Body of pancreas (tissue), 4 donors: Measurements from ENCODE around the gene STK39. TPM values are rescaled to one million over a fixed set of nuclear protein-coding genes. Genes with fewer than 3 reads are reported as not detected.
"Not testable (repeated sequence)": the region's sequence is repeated elsewhere in the genome, so short reads cannot be mapped to it uniquely, and the experiment has no call there.

Experiments used
- ATAC-seq: fragments of 150-250 bp; one replicate; pipeline ENCODE4 v1.9.1; 2016
- DNase-seq, 4 donors: peaks; one replicate each; pipeline ENCODE4 v3.0.0-alpha.2; 2019
- H3K27ac ChIP-seq, 4 donors: fragments of 200-600 bp; sonication (generic); 1 replicate in 3 of 4; 2 replicates in 1 of 4; pipeline versions ENCODE4 v1.5.1 to v1.6.1; 2016 to 2019; ENCODE audit warnings: mild to moderate bottlenecking in 1 of 4, mixed read lengths in 1 of 4, moderate library complexity in 1 of 4
- H3K27me3 ChIP-seq, 2 donors: fragments of 200-600 bp; sonication (generic); one replicate each; pipeline ENCODE4 v1.6.0; 2016; ENCODE audit warnings: mild to moderate bottlenecking in 1 of 2
- H3K36me3 ChIP-seq, 2 donors: fragments of 200-600 bp; sonication (generic); replicated peaks in 1 of 2; 2 replicates each; pipeline ENCODE4 v1.5.1; 2016; ENCODE audit warnings: low read depth in 2 of 2; ENCODE audit not compliant: insufficient read depth in 1 of 2
- H3K4me1 ChIP-seq: fragments of 200-600 bp; sonication (generic); one replicate; pipeline ENCODE4 v1.6.0; 2016
- H3K4me3 ChIP-seq, 2 donors: fragments of 200-600 bp; sonication (generic); 1 replicate in 1 of 2; 2 replicates in 1 of 2; pipeline ENCODE4 v1.5.1; 2016 to 2019
- H3K9me3 ChIP-seq, 3 donors: fragments of 200-600 bp; sonication (generic); 1 replicate in 2 of 3; 2 replicates in 1 of 3; pipeline ENCODE4 v1.5.1; 2016
- CTCF ChIP-seq, 7 experiments: fragments of 450-650 bp in 4 of 7; fragments of 200-600 bp in 3 of 7; sonication (generic) in 3 of 7; IDR thresholded peaks; one replicate each; pipeline ENCODE4 v1.5.1; 2016 to 2019; ENCODE audit warnings: antibody characterized with exemption in 7 of 7
- POLR2A ChIP-seq, 3 donors: fragments of 450-650 bp; IDR thresholded peaks; one replicate each; pipeline ENCODE4 v1.6.1; 2016; ENCODE audit warnings: antibody characterized with exemption in 3 of 3, mild to moderate bottlenecking in 2 of 3
- WGBS, 2 donors: methylation state at CpG; one replicate each; pipeline ENCODE4 v1.1.5; 2017; 5-methylcytosine and 5-hydroxymethylcytosine counted together
- intact Hi-C: fragments of 100-400 bp; cut with DNase I; formaldehyde crosslinking; loops from one replicate; pipeline ENCODE4 v1.15.1; 2023
- total RNA-seq, 2 donors: library from RNA; depleted of rRNA; stranded (reverse); fragments of >200 nt; gene quantifications; one replicate each; pipeline ENCODE4 v1.1.0, GENCODE V29; 2016

Gene STK39
- total RNA-seq, 2 donors from 2014 or later: 12.9 to 15.8 TPM

DNA sequence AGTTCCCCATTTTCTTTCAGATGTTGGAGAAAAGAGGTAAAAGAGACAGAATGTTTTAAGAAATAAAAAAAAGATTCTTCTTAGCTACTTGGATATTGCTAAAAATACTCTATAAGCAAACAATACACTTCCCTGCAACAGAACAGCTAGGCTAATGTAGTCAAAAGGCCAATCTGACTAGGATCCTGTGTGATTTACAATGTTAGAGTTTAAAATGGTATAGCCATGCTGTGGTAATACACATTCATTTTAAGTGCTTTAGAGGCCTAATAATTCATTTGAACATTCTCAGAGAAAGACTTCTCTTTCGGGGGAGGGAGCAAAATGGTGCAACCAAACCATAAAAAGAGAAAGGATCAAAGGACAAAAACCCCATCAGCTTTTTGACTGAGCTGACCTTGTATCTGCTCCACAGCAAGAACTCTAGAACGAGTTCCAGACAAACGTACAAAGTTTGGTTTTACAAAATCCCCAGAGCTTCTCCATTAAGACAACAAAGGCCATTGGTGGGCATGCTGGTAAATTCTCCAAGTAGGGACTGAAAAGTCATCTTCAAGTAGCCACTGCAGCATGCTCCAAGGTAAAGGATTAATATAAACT, 200.2 kb downstream of the STK39 start:
- WGBS, 2 donors: 83 to 91% methylated on average over 3 of the region's 3 CpGs
- ATAC-seq: no peak
- DNase-seq: no peak
- TF ChIP-seq CTCF (IDR thresholded peaks at IDR 0.05) (no peak), POLR2A (IDR thresholded peaks at IDR 0.05) (no peak)
- intact Hi-C loops: no loop called here
- Histone ChIP-seq H3K27ac (no peak overlapping the region), H3K36me3 (no peaks in the 10 kb centered on the region), H3K4me3 (no peak overlapping the region), H3K9me3 (no peaks in the 10 kb centered on the region), H3K27me3 (no peaks in the 10 kb centered on the region), H3K4me1 (peaks cover 7% of the 10 kb centered on the region)

- no peak for ATAC-seq
- no peak overlapping the region for H3K27ac ChIP-seq
- no peak for DNase-seq
- no peaks in the 10 kb centered on the region for H3K4me1 ChIP-seq
- TF ChIP-seq CTCF (IDR thresholded peaks at IDR 0.05) (no peak), POLR2A (IDR thresholded peaks at IDR 0.05) (no peak)
- H3K4me3 ChIP-seq: no peak overlapping the region
- intact Hi-C loops: no loop called here
- H3K36me3 ChIP-seq: no peaks in the 10 kb centered on the region
- H3K9me3 ChIP-seq: no peaks in the 10 kb centered on the region
- WGBS, 2 donors: 79 to 100% methylated on average over 1 of the region's 1 CpG
- no peaks in the 10 kb centered on the region for H3K27me3 ChIP-seq
Measured at GRCh38 chr2:168044579-168044978, 202.8 kb downstream of the STK39 start.

GRCh38 chr2:168044176-168044575, 203.2 kb downstream of the STK39 start:
- ATAC-seq: no peak
- H3K36me3 ChIP-seq: no peaks in the 10 kb centered on the region
- TF ChIP-seq POLR2A (IDR thresholded peaks at IDR 0.05): no peak
- TF ChIP-seq CTCF (IDR thresholded peaks at IDR 0.05): no peak
- H3K4me3 ChIP-seq: no peak overlapping the region
- DNase-seq: no peak
- no peak overlapping the region for H3K27ac ChIP-seq
- WGBS, 2 donors: 54 to 57% methylated on average over 2 of the region's 2 CpGs
- H3K9me3 ChIP-seq: no peaks in the 10 kb centered on the region
- intact Hi-C loops: no loop called here
- H3K4me1 ChIP-seq: no peaks in the 10 kb centered on the region
- no peaks in the 10 kb centered on the region for H3K27me3 ChIP-seq

GRCh38 chr2:168042127-168042824, 205.1 kb downstream of the STK39 start:
- H3K9me3 ChIP-seq, H3K27me3 ChIP-seq, H3K4me1 ChIP-seq, H3K27ac ChIP-seq, DNase-seq, ATAC-seq, H3K4me3 ChIP-seq, H3K36me3 ChIP-seq, intact Hi-C loops: not testable (repeated sequence)
- 87 to 96% methylated on average over 5 of the region's 5 CpGs for whole genome bisulfite sequencing, 2 donors

DNA sequence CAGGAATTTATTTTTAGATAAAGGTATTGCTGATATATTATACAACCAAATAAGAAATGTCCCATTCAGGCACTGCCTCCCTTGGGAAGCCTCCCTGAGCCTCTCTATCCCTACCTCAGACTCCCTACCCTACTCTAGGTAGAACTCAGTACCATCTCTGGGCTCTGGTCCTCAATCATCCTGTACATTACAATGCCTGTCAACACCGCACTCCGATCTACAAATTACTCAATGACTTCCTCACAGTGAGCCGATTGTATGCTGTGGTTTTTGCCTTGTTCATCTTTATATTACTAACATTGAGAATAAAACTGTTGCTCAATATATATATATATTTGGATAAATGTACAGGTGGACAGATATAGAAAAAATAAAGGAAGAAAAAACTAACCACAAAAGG, 207.5 kb downstream of the STK39 start:
- 82 to 94% methylated on average over 3 of the region's 3 CpGs for WGBS, 2 donors
- ATAC-seq: no peak

More for the DNA sequence above, 207.5 kb downstream of the STK39 start:
- Histone ChIP-seq H3K27ac (no peak overlapping the region), H3K4me1 (no peaks in the 10 kb centered on the region), H3K36me3 (no peaks in the 10 kb centered on the region), H3K9me3 (no peaks in the 10 kb centered on the region), H3K27me3 (no peaks in the 10 kb centered on the region), H3K4me3 (no peak overlapping the region)
- TF ChIP-seq POLR2A (IDR thresholded peaks at IDR 0.05) (no peak), CTCF (IDR thresholded peaks at IDR 0.05) (no peak)
- intact Hi-C loops: no loop called here
- DNase-seq: no peak
